ENCODE data around the gene CSF3.

DNA sequence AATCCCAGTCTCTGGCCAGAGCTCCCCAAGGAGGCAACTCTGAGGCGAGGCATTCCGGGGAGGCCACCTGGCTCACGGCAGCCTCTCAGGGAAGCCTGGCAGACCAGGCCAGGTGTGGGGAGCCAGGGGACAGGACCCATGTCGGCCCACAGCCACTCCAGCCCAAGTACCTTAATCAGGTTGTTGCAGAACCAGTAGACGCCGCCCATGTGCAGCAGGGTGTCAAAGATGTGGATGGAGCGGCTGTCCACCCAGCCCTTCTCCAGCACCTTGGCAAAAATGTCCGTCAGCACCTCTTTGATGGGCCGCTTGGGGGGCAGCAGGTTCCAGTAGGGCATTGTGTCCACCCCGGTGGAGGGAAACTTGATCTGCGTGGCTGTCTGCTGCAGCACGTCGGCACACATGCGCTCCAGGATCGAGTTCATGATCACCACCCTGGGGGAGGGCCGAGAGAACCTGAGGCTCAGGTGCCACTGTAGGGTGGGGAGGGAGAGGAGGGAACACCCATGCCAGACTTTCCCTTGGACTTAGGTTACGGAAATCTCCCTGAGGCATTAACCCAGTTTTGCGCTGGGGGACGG lies 7.8 kb downstream of the CSF3 start:
- TF ChIP-seq, protein P1, sequence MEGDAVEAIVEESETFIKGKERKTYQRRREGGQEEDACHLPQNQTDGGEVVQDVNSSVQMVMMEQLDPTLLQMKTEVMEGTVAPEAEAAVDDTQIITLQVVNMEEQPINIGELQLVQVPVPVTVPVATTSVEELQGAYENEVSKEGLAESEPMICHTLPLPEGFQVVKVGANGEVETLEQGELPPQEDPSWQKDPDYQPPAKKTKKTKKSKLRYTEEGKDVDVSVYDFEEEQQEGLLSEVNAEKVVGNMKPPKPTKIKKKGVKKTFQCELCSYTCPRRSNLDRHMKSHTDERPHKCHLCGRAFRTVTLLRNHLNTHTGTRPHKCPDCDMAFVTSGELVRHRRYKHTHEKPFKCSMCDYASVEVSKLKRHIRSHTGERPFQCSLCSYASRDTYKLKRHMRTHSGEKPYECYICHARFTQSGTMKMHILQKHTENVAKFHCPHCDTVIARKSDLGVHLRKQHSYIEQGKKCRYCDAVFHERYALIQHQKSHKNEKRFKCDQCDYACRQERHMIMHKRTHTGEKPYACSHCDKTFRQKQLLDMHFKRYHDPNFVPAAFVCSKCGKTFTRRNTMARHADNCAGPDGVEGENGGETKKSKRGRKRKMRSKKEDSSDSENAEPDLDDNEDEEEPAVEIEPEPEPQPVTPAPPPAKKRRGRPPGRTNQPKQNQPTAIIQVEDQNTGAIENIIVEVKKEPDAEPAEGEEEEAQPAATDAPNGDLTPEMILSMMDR (IDR thresholded peaks at IDR 0.05), result no peak
- peak in 1 of 2 donors; percentile 29 for TF ChIP-seq POLR2A (IDR thresholded peaks at IDR 0.05)

All from thyroid gland (tissue), 4 donors.